K562 (cell line): ENCODE results near the gene SLC25A51. TPM values are rescaled to one million over a fixed set of nuclear protein-coding genes. Genes with fewer than 3 reads are reported as not detected.
A peak's percentile ranks its signal among the peaks of the same experiment; 100 is the strongest.

ENCODE experiments used
- ASH1L ChIP-seq: fragments of 450-650 bp; IDR thresholded peaks from 2 replicates; pipeline ENCODE4 v1.6.1; 2018; ENCODE audit warnings: borderline replicate concordance, mild to moderate bottlenecking, low read depth; ENCODE audit not compliant: partially characterized antibody
- CBX2 ChIP-seq: fragments of 200-600 bp; sonication (generic); IDR thresholded peaks from one replicate; pipeline ENCODE4 v1.6.1; 2012; ENCODE audit warnings: mild to moderate bottlenecking, low read length, inconsistent platforms; ENCODE audit not compliant: insufficient read depth, poor library complexity, severe bottlenecking
- CC2D1A ChIP-seq: fragments of 450-650 bp; IDR thresholded peaks from 2 replicates; pipeline ENCODE4 v1.6.1; 2017; ENCODE audit warnings: mild to moderate bottlenecking
- CREM ChIP-seq: IDR thresholded peaks from 2 replicates; pipeline ENCODE4 v1.6.1; 2014; ENCODE audit warnings: antibody characterized with exemption, low read depth
- CXXC5 ChIP-seq: fragments of 250-450 bp; sonication (Bioruptor Pico); IDR thresholded peaks from 2 replicates; pipeline ENCODE4 v1.8.0; 2022; ENCODE audit warnings: inconsistent platforms, mild to moderate bottlenecking, moderate library complexity
- FOXK2 ChIP-seq, 2 experiments: fragments of 450-650 bp; IDR thresholded peaks in 1 of 2; conservative IDR thresholded peaks in 1 of 2; 2 replicates each; pipeline ENCODE4 v1.6.1; 2016; ENCODE audit warnings: low read depth in 2 of 2, mild to moderate bottlenecking in 1 of 2
- HDAC3 ChIP-seq: fragments of 450-650 bp; IDR thresholded peaks from 2 replicates; pipeline ENCODE4 v1.6.1; 2018; ENCODE audit warnings: borderline replicate concordance, mild to moderate bottlenecking, moderate library complexity; ENCODE audit not compliant: partially characterized antibody
- L3MBTL2 ChIP-seq: fragments of 450-650 bp; IDR thresholded peaks from 2 replicates; pipeline ENCODE4 v1.6.1; 2016; ENCODE audit warnings: mild to moderate bottlenecking, moderate library complexity
- MTA2 ChIP-seq: fragments of 450-650 bp; IDR thresholded peaks from 2 replicates; pipeline ENCODE4 v1.6.1; 2016; ENCODE audit warnings: low read depth
- NCOR1 ChIP-seq: fragments of 450-650 bp; IDR thresholded peaks from 2 replicates; pipeline ENCODE4 v1.6.1; 2016; ENCODE audit warnings: mild to moderate bottlenecking, moderate library complexity
- NR4A1 ChIP-seq, 2 experiments: fragments of 250-450 bp in 1 of 2; fragments of 450-650 bp in 1 of 2; sonication (Bioruptor Pico) in 1 of 2; IDR thresholded peaks; 2 replicates each; pipeline versions ENCODE4 v1.4.0 to v1.6.1; 2016 to 2020; ENCODE audit warnings: mild to moderate bottlenecking in 2 of 2, missing compliant biosample characterization in 1 of 2, missing genetic modification characterization in 1 of 2, moderate library complexity in 1 of 2
- POLR3G ChIP-seq: IDR thresholded peaks from 2 replicates; pipeline ENCODE4 v1.6.1; 2011; ENCODE audit not compliant: insufficient read length, insufficient replicate concordance; ENCODE audit errors: extremely low read depth
- SOX6 ChIP-seq: fragments of 450-650 bp; IDR thresholded peaks from 2 replicates; pipeline ENCODE4 v1.6.1; 2014; ENCODE audit warnings: mild to moderate bottlenecking
- TBL1XR1 ChIP-seq, 2 experiments: IDR thresholded peaks; 2 replicates each; pipeline ENCODE4 v1.6.1; 2012; ENCODE audit warnings: improper control_type of control experiment in 2 of 2, low read length in 2 of 2, mild to moderate bottlenecking in 1 of 2
- TEAD1 ChIP-seq, 2 experiments: fragments of 450-650 bp in 1 of 2; sonication (generic) in 1 of 2; formaldehyde crosslinking; IDR thresholded peaks; 2 replicates each; pipeline versions ENCODE4 v1.4.0 to v1.8.0; 2020 to 2022; ENCODE audit warnings: mild to moderate bottlenecking in 2 of 2, missing genetic modification reagents in 1 of 2
- XRCC3 ChIP-seq: fragments of 450-650 bp; IDR thresholded peaks from 2 replicates; pipeline ENCODE4 v1.6.1; 2017; ENCODE audit warnings: mild to moderate bottlenecking, moderate library complexity
- ZEB2 ChIP-seq: fragments of 450-650 bp; IDR thresholded peaks from 2 replicates; pipeline ENCODE4 v1.6.1; 2016
- ZKSCAN1 ChIP-seq: fragments of 150-350 bp; IDR thresholded peaks from 2 replicates; pipeline ENCODE4 v1.6.1; 2016; ENCODE audit warnings: low read depth, low read length
- ZNF134 ChIP-seq: fragments of 250-450 bp; sonication (Bioruptor Pico); conservative IDR thresholded peaks from 2 replicates; pipeline ENCODE4 v1.4.0; 2020
- ZNF589 ChIP-seq: fragments of 200-800 bp; sonication (Bioruptor generic); IDR thresholded peaks from 2 replicates; pipeline ENCODE4 v1.6.1; 2016; ENCODE audit warnings: low read depth, missing genetic modification characterization, missing compliant biosample characterization
- ZNF707 ChIP-seq: fragments of 250-450 bp; sonication (Bioruptor Pico); conservative IDR thresholded peaks from 2 replicates; pipeline ENCODE4 v1.8.0; 2022; ENCODE audit warnings: inconsistent platforms, mild to moderate bottlenecking, moderate library complexity
- polyA plus RNA-seq, 8 experiments: library from polyadenylated mRNA; depleted of rRNA in 4 of 8; stranded (reverse) in 5 of 8; unstranded in 3 of 8; fragments of >200 nt; fragmentation: Nextera tagmentation in 2 of 8; fragmentation: Illumina TruSeq in 1 of 8; extraction: Ambion mirVana in 2 of 8; extraction: Trizol in 1 of 8; gene quantifications; 2 replicates each; pipeline versions ENCODE4 v1.2.1 to v1.2.3, GENCODE V29; 2011 to 2014; ENCODE audit warnings: inconsistent platforms in 1 of 8, missing spikeins in 1 of 8
- total RNA-seq, 7 experiments: library from RNA; depleted of rRNA in 6 of 7; stranded (reverse); fragments of >200 nt in 6 of 7; fragmentation: Illumina TruSeq in 2 of 7; extraction: Trizol in 2 of 7; gene quantifications; 2 replicates each; pipeline versions ENCODE4 v1.2.1 to v1.2.3, GENCODE V29; 2011 to 2021; ENCODE audit warnings: low replicate concordance in 1 of 7
- TF ChIP-seq, protein P1 (sequence below), 2 experiments: IDR thresholded peaks; 2 replicates each; pipeline ENCODE4 v1.6.1; 2012; ENCODE audit warnings: improper control_type of control experiment in 2 of 2, low read depth in 2 of 2, low read length in 2 of 2, borderline replicate concordance in 1 of 2
- TF ChIP-seq, protein P2 (sequence below), 2 experiments: IDR thresholded peaks in 1 of 2; conservative IDR thresholded peaks in 1 of 2; 2 replicates each; pipeline ENCODE4 v1.6.1; 2016; ENCODE audit warnings: low read depth in 2 of 2, mild to moderate bottlenecking in 1 of 2, missing compliant biosample characterization in 1 of 2, missing genetic modification characterization in 1 of 2, moderate library complexity in 1 of 2
- TF ChIP-seq, protein P3 (sequence below): fragments of 450-650 bp; IDR thresholded peaks from 2 replicates; pipeline ENCODE4 v1.6.1; 2016

SLC25A51 gene
- total and polyA plus RNA-seq, 9 of the 15 experiments (the other 6 are each of a cell fraction or from before 2014, with no cell fraction given), result 9.1 to 40.7 (median 24.5) TPM

DNA sequence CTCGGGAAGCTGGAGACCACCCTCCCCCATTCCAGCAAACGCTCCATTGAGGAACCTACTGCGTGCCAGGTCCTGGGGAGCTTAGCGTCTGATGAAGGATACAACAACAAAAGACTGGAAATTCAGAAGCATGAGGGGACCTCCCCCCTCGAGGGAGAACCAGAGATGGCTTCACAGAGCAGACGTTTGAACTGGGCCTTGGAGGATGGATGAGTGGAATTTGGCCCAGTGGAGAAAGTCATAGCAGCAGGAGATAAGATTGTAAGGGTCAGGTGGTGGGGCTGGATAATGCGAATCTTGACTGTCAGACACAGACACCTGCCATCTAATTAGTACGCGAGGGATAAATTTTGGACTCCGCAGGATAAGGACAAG is 1.2 kb upstream of the SLC25A51 start (continued):
- TF ChIP-seq, protein P1, sequence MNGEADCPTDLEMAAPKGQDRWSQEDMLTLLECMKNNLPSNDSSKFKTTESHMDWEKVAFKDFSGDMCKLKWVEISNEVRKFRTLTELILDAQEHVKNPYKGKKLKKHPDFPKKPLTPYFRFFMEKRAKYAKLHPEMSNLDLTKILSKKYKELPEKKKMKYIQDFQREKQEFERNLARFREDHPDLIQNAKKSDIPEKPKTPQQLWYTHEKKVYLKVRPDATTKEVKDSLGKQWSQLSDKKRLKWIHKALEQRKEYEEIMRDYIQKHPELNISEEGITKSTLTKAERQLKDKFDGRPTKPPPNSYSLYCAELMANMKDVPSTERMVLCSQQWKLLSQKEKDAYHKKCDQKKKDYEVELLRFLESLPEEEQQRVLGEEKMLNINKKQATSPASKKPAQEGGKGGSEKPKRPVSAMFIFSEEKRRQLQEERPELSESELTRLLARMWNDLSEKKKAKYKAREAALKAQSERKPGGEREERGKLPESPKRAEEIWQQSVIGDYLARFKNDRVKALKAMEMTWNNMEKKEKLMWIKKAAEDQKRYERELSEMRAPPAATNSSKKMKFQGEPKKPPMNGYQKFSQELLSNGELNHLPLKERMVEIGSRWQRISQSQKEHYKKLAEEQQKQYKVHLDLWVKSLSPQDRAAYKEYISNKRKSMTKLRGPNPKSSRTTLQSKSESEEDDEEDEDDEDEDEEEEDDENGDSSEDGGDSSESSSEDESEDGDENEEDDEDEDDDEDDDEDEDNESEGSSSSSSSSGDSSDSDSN (IDR thresholded peaks at IDR 0.05; ENCODE audit: borderline replicate concordance in 1 of 2, low read depth in 2 of 2, low read length in 2 of 2), result no peak
- TF ChIP-seq XRCC3 (no peak), POLR3G (no peak), ZNF707 (CRISPR knock-in tag) (no peak), L3MBTL2 (0 out of 2 replicates have a peak, but pooled peaks have one; percentile 12), NR4A1 (CRISPR knock-in tag; IDR thresholded peaks at IDR 0.05) (no peak), NR4A1 (tag; IDR thresholded peaks at IDR 0.05) (peak; percentile 60; the same call in 1 of the 2 replicates), FOXK2 (conservative IDR thresholded peaks at IDR 0.05 in 1 of 2, IDR thresholded peaks at IDR 0.05 in 1 of 2; ENCODE audit: low read depth in 2 of 2) (no peak), MTA2 (peak; percentile 89), ZNF134 (CRISPR knock-in tag) (no peak), CBX2 (no peak), ZNF589 (CRISPR knock-in tag) (no peak), CC2D1A (peak; percentile 82; the same call in 1 of the 2 replicates), NCOR1 (peak; percentile 90), ZEB2 (peak; percentile 87; the same call in 1 of the 2 replicates), CREM (peak; percentile 33; the same call in 1 of the 2 replicates), CXXC5 (peak; percentile 92), SOX6 (peak; percentile 90), TEAD1 (CRISPR knock-in tag; IDR thresholded peaks at IDR 0.05) (peak in 1 of 2 experiments; percentile 56; a peak in 2 of 4 replicates), TBL1XR1 (IDR thresholded peaks at IDR 0.05; ENCODE audit: low read length in 2 of 2) (peak in 1 of 2 experiments; percentile 61; a peak in 1 of 4 replicates), HDAC3 (peak; percentile 26), ZKSCAN1 (peak; percentile 89), ASH1L (no peak)
- TF ChIP-seq, protein P2, sequence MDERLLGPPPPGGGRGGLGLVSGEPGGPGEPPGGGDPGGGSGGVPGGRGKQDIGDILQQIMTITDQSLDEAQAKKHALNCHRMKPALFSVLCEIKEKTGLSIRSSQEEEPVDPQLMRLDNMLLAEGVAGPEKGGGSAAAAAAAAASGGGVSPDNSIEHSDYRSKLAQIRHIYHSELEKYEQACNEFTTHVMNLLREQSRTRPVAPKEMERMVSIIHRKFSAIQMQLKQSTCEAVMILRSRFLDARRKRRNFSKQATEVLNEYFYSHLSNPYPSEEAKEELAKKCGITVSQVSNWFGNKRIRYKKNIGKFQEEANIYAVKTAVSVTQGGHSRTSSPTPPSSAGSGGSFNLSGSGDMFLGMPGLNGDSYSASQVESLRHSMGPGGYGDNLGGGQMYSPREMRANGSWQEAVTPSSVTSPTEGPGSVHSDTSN (CRISPR knock-in tag; IDR thresholded peaks at IDR 0.05; ENCODE audit: low read depth), result no peak
- TF ChIP-seq, protein P2 (tag; conservative IDR thresholded peaks at IDR 0.05; ENCODE audit: low read depth), result 0 out of 2 replicates have a peak, but pooled peaks have one; percentile 14
- TF ChIP-seq, protein P3, sequence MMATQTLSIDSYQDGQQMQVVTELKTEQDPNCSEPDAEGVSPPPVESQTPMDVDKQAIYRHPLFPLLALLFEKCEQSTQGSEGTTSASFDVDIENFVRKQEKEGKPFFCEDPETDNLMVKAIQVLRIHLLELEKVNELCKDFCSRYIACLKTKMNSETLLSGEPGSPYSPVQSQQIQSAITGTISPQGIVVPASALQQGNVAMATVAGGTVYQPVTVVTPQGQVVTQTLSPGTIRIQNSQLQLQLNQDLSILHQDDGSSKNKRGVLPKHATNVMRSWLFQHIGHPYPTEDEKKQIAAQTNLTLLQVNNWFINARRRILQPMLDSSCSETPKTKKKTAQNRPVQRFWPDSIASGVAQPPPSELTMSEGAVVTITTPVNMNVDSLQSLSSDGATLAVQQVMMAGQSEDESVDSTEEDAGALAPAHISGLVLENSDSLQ, result peak; percentile 25; the same call in 1 of the 2 replicates
